CD14-positive monocyte (primary cell): Measurements from ENCODE around the gene LY86. TPM values are rescaled to one million over a fixed set of nuclear protein-coding genes. Genes with fewer than 3 reads are reported as not detected.
"Not testable (repeated sequence)": the region's sequence is repeated elsewhere in the genome, so short reads cannot be mapped to it uniquely, and the experiment has no call there.

Source experiments
- DNase-seq, 3 donors: peaks; one replicate each; pipeline ENCODE4 v3.0.0-alpha.2; 2011 to 2022
- H2AFZ ChIP-seq: 2 replicates; pipeline ENCODE4 v1.6.0; 2012; ENCODE audit warnings: mild to moderate bottlenecking, low read depth, low read length, inconsistent platforms; ENCODE audit not compliant: insufficient read depth, poor library complexity, severe bottlenecking
- H3K27ac ChIP-seq, 2 donors: 1 replicate in 1 of 2; 2 replicates in 1 of 2; pipeline ENCODE4 v1.5.1; 2012 to 2013; ENCODE audit warnings: low read length in 2 of 2, control low read depth in 1 of 2, inconsistent platforms in 1 of 2, low read depth in 1 of 2, mild to moderate bottlenecking in 1 of 2
- H3K27me3 ChIP-seq, 2 donors: one replicate each; pipeline versions ENCODE4 v1.6.0 to v1.6.1; 2011 to 2013; ENCODE audit warnings: low read length in 2 of 2; ENCODE audit not compliant: control insufficient read depth in 2 of 2, insufficient read depth in 2 of 2
- H3K36me3 ChIP-seq, 2 donors: replicated peaks in 1 of 2; 1 replicate in 1 of 2; 2 replicates in 1 of 2; pipeline versions ENCODE4 v1.5.1 to v1.6.1; 2012 to 2013; ENCODE audit warnings: low read length in 2 of 2, control low read depth in 1 of 2, inconsistent platforms in 1 of 2, mild to moderate bottlenecking in 1 of 2; ENCODE audit not compliant: insufficient read depth in 2 of 2, control insufficient read depth in 1 of 2
- H3K4me1 ChIP-seq, 2 donors: 1 replicate in 1 of 2; 2 replicates in 1 of 2; pipeline versions ENCODE4 v1.5.1 to v1.6.1; 2012 to 2013; ENCODE audit warnings: low read length in 2 of 2, control low read depth in 1 of 2, inconsistent platforms in 1 of 2, mild to moderate bottlenecking in 1 of 2, moderate library complexity in 1 of 2; ENCODE audit not compliant: insufficient read depth in 2 of 2, control insufficient read depth in 1 of 2
- H3K4me2 ChIP-seq: replicated peaks from 2 replicates; pipeline ENCODE3; 2012; ENCODE audit warnings: low read length, moderate library complexity, mild to moderate bottlenecking; ENCODE audit not compliant: poor library complexity, severe bottlenecking; ENCODE audit errors: extremely low read depth
- H3K4me3 ChIP-seq, 3 experiments: fragments of 200-600 bp in 1 of 3; sonication (generic) in 1 of 3; replicated peaks in 1 of 3; 1 replicate in 2 of 3; 2 replicates in 1 of 3; pipeline ENCODE4 v1.5.1; 2011 to 2013; ENCODE audit warnings: low read length in 3 of 3, mild to moderate bottlenecking in 3 of 3, control low read depth in 2 of 3, low read depth in 2 of 3, inconsistent platforms in 1 of 3, moderate library complexity in 1 of 3
- H3K79me2 ChIP-seq: 2 replicates; pipeline ENCODE4 v1.6.0; 2012; ENCODE audit warnings: mild to moderate bottlenecking, control low read depth, inconsistent platforms, low read length, moderate library complexity; ENCODE audit not compliant: insufficient read depth
- H3K9ac ChIP-seq: 2 replicates; pipeline ENCODE4 v1.6.0; 2017; ENCODE audit warnings: low read length, mild to moderate bottlenecking; ENCODE audit not compliant: insufficient read depth, poor library complexity, severe bottlenecking
- H3K9me3 ChIP-seq, 2 donors: replicated peaks in 1 of 2; 1 replicate in 1 of 2; 2 replicates in 1 of 2; pipeline versions ENCODE4 v1.5.1 to v1.6.1; 2012 to 2013; ENCODE audit warnings: low read length in 2 of 2, control low read depth in 1 of 2; ENCODE audit not compliant: control insufficient read depth in 1 of 2, insufficient read depth in 1 of 2
- H4K20me1 ChIP-seq: 2 replicates; pipeline ENCODE4 v1.6.0; 2012; ENCODE audit warnings: mild to moderate bottlenecking, low read length, control low read depth, moderate library complexity; ENCODE audit not compliant: insufficient read depth
- H3K27ac Mint-ChIP-seq, 7 donors: one replicate each; pipeline ENCODE4 v1.8.0; 2020; ENCODE audit warnings: mild to moderate bottlenecking in 7 of 7, mixed read lengths in 7 of 7, moderate library complexity in 6 of 7, inconsistent platforms in 2 of 7
- H3K27me3 Mint-ChIP-seq, 3 donors: one replicate each; pipeline ENCODE4 v1.8.0; 2021 to 2022; ENCODE audit warnings: low read depth in 3 of 3, mild to moderate bottlenecking in 3 of 3, mixed read lengths in 3 of 3, moderate library complexity in 3 of 3, inconsistent platforms in 1 of 3
- H3K36me3 Mint-ChIP-seq, 2 donors: one replicate each; pipeline ENCODE4 v1.8.0; 2020; ENCODE audit warnings: mixed read lengths in 2 of 2, inconsistent platforms in 1 of 2, mild to moderate bottlenecking in 1 of 2
- H3K4me1 Mint-ChIP-seq: one replicate; pipeline ENCODE4 v1.8.0; 2020; ENCODE audit warnings: mild to moderate bottlenecking, mixed read lengths
- H3K4me3 Mint-ChIP-seq, 2 donors: one replicate each; pipeline ENCODE4 v1.8.0; 2020; ENCODE audit warnings: mild to moderate bottlenecking in 2 of 2, mixed read lengths in 2 of 2, moderate library complexity in 1 of 2
- H3K9me3 Mint-ChIP-seq, 7 donors: one replicate each; pipeline ENCODE4 v1.8.0; 2020 to 2022; ENCODE audit warnings: mixed read lengths in 7 of 7, mild to moderate bottlenecking in 6 of 7, moderate library complexity in 6 of 7, inconsistent platforms in 2 of 7
- WGBS: methylation state at CpG from one replicate; pipeline ENCODE4 v1.1.5; 2013; ENCODE audit warnings: missing lambda C conversion rate; ENCODE audit not compliant: insufficient coverage; 5-methylcytosine and 5-hydroxymethylcytosine counted together
- intact Hi-C, 2 donors: fragments of 100-400 bp; cut with micrococcal nuclease; formaldehyde crosslinking; loops; one replicate each; pipeline versions ENCODE4 v1.15.0 to v1.15.1; 2023
- polyA plus RNA-seq, 3 donors: library from polyadenylated mRNA; depleted of rRNA in 1 of 3; unstranded in 2 of 3; stranded (reverse) in 1 of 3; fragments of 300-500 nt in 2 of 3; fragments of >200 nt in 1 of 3; fragmentation: Illumina TruSeq in 2 of 3; gene quantifications; 1 replicate in 2 of 3; 2 replicates in 1 of 3; pipeline ENCODE4 v1.2.3, GENCODE V29; 2012 to 2021
- TF ChIP-seq, protein P1 (sequence below): fragments of 200-600 bp; IDR thresholded peaks from one replicate; pipeline ENCODE4 v1.8.0; 2022; ENCODE audit warnings: antibody characterized with exemption, mild to moderate bottlenecking

LY86 gene
- polyA plus RNA-seq, 3 donors, result 166 to 609 (median 454) TPM

DNA sequence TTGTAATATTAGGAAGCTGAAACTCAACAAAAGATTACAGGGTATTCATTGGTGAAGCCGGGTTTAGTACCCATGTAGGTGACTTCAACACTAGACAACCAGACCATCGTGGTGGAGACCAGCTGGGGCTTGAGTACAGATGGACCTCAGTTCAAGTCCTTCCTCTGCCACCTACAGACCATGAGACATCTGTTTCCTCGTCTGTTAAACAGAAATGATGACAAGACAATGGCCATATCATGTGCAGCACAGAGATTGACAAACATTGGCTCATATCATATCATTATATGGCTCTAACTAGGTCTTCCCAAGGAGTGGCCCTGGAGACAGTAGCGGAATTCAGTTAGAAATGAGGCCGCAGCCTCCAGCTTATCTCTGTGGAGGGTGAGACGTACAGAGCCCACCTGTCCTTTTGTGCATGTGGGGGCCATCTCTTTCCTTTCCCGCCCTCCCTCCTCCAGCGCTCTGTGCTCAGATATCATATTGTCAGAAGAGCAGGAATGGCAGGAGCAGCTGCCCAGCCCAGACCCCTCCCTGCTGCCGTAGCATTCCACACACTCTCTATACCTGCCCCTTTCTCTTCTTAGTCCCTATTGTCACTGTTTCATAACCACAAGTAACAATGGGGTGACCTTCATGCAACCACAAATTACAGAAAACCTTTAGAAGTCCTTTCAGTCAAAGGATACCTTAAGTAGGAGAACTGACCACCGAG is 75.1 kb downstream of the LY86 start:
- H3K27ac ChIP-seq, result no peak overlapping the region
- DNase-seq, result no peak
- Mint-ChIP-seq H3K27ac (no peak overlapping the region), H3K9me3 (peaks cover 0 to 2% (median 0%) of the 10 kb centered on the region in 7 donors), H3K4me3 (no peak overlapping the region), H3K27me3 (peaks cover 0 to 6% (median 0%) of the 10 kb centered on the region in 3 donors), H3K36me3 (no peaks in the 10 kb centered on the region), H3K4me1 (peaks cover 48% of the 10 kb centered on the region)
- no peaks in the 10 kb centered on the region for H3K79me2 ChIP-seq
- no peak overlapping the region for H3K4me2 ChIP-seq
- no peak overlapping the region for H3K9ac ChIP-seq
- no peaks in the 10 kb centered on the region for H4K20me1 ChIP-seq
- no peak overlapping the region for H3K4me3 ChIP-seq
- 97% methylated on average over 10 of the region's 10 CpGs for WGBS
- H2AFZ ChIP-seq, result no peak overlapping the region
- H3K9me3 ChIP-seq, result no peaks in the 10 kb centered on the region
- intact Hi-C loops, result no loop called here
- H3K36me3 ChIP-seq, result no peaks in the 10 kb centered on the region
- TF ChIP-seq, protein P1, sequence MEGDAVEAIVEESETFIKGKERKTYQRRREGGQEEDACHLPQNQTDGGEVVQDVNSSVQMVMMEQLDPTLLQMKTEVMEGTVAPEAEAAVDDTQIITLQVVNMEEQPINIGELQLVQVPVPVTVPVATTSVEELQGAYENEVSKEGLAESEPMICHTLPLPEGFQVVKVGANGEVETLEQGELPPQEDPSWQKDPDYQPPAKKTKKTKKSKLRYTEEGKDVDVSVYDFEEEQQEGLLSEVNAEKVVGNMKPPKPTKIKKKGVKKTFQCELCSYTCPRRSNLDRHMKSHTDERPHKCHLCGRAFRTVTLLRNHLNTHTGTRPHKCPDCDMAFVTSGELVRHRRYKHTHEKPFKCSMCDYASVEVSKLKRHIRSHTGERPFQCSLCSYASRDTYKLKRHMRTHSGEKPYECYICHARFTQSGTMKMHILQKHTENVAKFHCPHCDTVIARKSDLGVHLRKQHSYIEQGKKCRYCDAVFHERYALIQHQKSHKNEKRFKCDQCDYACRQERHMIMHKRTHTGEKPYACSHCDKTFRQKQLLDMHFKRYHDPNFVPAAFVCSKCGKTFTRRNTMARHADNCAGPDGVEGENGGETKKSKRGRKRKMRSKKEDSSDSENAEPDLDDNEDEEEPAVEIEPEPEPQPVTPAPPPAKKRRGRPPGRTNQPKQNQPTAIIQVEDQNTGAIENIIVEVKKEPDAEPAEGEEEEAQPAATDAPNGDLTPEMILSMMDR, result no peak
- peaks cover 45 to 47% of the 10 kb centered on the region in 2 donors for H3K4me1 ChIP-seq
- no peaks in the 10 kb centered on the region for H3K27me3 ChIP-seq

- no peak for DNase-seq
- Mint-ChIP-seq H3K9me3 (peaks cover 0 to 2% (median 0%) of the 10 kb centered on the region in 7 donors), H3K4me3 (no peak overlapping the region), H3K36me3 (peaks cover 0 to 3% of the 10 kb centered on the region in 2 donors), H3K4me1 (peaks cover 40% of the 10 kb centered on the region), H3K27ac (no peak overlapping the region), H3K27me3 (peaks cover 0 to 5% (median 0%) of the 10 kb centered on the region in 3 donors)
- Histone ChIP-seq H3K27me3 (no peaks in the 10 kb centered on the region), H3K79me2 (no peaks in the 10 kb centered on the region), H4K20me1 (no peaks in the 10 kb centered on the region), H3K9me3 (no peaks in the 10 kb centered on the region), H2AFZ (no peak overlapping the region), H3K4me2 (no peak overlapping the region), H3K9ac (no peak overlapping the region), H3K4me1 (peaks cover 24 to 26% of the 10 kb centered on the region in 2 donors), H3K27ac (no peak overlapping the region), H3K36me3 (no peaks in the 10 kb centered on the region), H3K4me3 (no peak overlapping the region)
- TF ChIP-seq, protein P1, result no peak
- WGBS, result 83% methylated on average over 7 of the region's 11 CpGs
- intact Hi-C loops, result no loop called here
Measured at GRCh38 chr6:6665555-6666243, 77.2 kb downstream of the LY86 start.

DNA sequence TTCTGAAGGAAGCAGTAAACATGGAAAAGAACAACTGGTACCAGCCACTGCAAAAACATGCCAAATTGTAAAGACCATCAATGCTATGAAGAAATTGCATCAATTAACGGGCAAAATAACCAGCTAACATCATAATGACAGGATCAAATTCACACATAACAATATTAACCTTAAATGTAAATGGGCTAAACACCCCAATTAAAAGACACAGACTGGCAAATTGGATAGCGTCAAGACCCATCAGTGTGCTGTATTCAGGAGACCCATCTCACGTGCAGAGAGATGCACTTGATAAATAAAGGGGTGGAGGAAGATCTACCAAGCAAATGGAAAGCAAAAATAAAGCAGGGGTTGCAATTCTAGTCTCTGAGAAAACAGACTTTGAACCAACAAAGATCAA is 81.6 kb downstream of the LY86 start:
- H3K27me3 Mint-ChIP-seq, H3K9ac ChIP-seq, H3K27ac ChIP-seq, H3K4me3 ChIP-seq, DNase-seq, H3K9me3 Mint-ChIP-seq, H4K20me1 ChIP-seq, H3K9me3 ChIP-seq, H3K4me2 ChIP-seq, H3K27me3 ChIP-seq, H3K36me3 ChIP-seq, H3K79me2 ChIP-seq, H2AFZ ChIP-seq, H3K4me1 ChIP-seq, H3K4me3 Mint-ChIP-seq, H3K36me3 Mint-ChIP-seq: not testable (repeated sequence)
- Mint-ChIP-seq H3K27ac (peak overlapping the region in 1 of 7 donors; percentile 50), H3K4me1 (peaks cover 22% of the 10 kb centered on the region)
- intact Hi-C loops, result loop anchor here in 1 of 2 donors (10.0 kb wide), 1 partner anchor 575 kb away; no protein-coding TSS in a partner anchor
- WGBS, result no CpG with 5 or more reads among the region's 3 CpGs
